Endothelial cell of umbilical vein (primary cell): Measurements from ENCODE around the gene SPACA9.

Experiments used
- EZH2 ChIP-seq: IDR thresholded peaks from 2 replicates; pipeline ENCODE4 v1.6.1; 2012; ENCODE audit warnings: borderline replicate concordance, low read depth, mild to moderate bottlenecking, moderate library complexity, low read length, inconsistent platforms; ENCODE audit not compliant: severe bottlenecking
- FOS ChIP-seq: IDR thresholded peaks from 2 replicates; pipeline ENCODE4 v1.6.1; 2011; ENCODE audit warnings: mild to moderate bottlenecking, low read length, moderate library complexity, borderline replicate concordance; ENCODE audit not compliant: insufficient read depth
- GATA2 ChIP-seq: IDR thresholded peaks from 2 replicates; pipeline ENCODE4 v1.7.0; 2011; ENCODE audit warnings: low read depth, mild to moderate bottlenecking, moderate library complexity, mixed read lengths, low read length; ENCODE audit not compliant: insufficient read length, insufficient read depth
- JUN ChIP-seq: IDR thresholded peaks from 2 replicates; pipeline ENCODE4 v1.6.1; 2011; ENCODE audit warnings: borderline replicate concordance, low read depth; ENCODE audit not compliant: insufficient read length, insufficient read depth
- MYC ChIP-seq: IDR thresholded peaks from one replicate; pipeline ENCODE4 v1.6.1; 2011; ENCODE audit warnings: mild to moderate bottlenecking, low read depth, low read length
- POLR2A ChIP-seq: IDR thresholded peaks from 2 replicates; pipeline ENCODE4 v1.6.1; 2012; ENCODE audit warnings: low read depth, mild to moderate bottlenecking, control low read depth, low read length
- POLR2AphosphoS5 ChIP-seq: IDR thresholded peaks from 2 replicates; pipeline ENCODE4 v1.6.1; 2012; ENCODE audit warnings: low read depth, mild to moderate bottlenecking, control low read depth, low read length, moderate library complexity; ENCODE audit not compliant: insufficient read depth
- TF ChIP-seq, protein P1 (sequence below), 2 donors: IDR thresholded peaks; 1 replicate in 1 of 2; 2 replicates in 1 of 2; pipeline ENCODE4 v1.5.1; 2011; ENCODE audit warnings: low read length in 2 of 2, mild to moderate bottlenecking in 2 of 2, moderate library complexity in 2 of 2, control low read depth in 1 of 2, inconsistent platforms in 1 of 2, low read depth in 1 of 2; ENCODE audit not compliant: insufficient read depth in 1 of 2; ENCODE audit errors: extremely low read depth in 1 of 2
- TF ChIP-seq, protein P2 (sequence below): IDR thresholded peaks from 2 replicates; pipeline ENCODE4 v1.6.1; 2011; ENCODE audit not compliant: insufficient read depth, insufficient read length

DNA sequence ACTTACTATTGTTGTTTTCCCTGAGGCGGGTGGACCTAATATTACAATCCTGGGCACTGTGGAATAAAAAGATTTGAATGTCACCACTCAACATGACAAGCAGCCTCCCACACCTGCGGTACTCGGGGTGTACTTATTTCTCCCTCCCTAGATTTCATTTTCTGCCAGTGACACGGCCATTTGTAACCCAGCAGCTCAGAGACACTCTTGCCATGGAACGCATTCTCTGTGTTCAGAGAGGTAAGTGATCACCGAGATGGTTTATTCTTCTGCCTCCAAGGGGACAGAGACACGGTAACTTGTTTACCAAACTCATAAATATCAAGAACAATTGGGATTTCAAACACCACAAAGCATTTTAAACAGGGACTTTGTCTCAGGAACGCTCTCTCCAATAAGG is 11.8 kb upstream of the SPACA9 start:
- TF ChIP-seq, protein P1, sequence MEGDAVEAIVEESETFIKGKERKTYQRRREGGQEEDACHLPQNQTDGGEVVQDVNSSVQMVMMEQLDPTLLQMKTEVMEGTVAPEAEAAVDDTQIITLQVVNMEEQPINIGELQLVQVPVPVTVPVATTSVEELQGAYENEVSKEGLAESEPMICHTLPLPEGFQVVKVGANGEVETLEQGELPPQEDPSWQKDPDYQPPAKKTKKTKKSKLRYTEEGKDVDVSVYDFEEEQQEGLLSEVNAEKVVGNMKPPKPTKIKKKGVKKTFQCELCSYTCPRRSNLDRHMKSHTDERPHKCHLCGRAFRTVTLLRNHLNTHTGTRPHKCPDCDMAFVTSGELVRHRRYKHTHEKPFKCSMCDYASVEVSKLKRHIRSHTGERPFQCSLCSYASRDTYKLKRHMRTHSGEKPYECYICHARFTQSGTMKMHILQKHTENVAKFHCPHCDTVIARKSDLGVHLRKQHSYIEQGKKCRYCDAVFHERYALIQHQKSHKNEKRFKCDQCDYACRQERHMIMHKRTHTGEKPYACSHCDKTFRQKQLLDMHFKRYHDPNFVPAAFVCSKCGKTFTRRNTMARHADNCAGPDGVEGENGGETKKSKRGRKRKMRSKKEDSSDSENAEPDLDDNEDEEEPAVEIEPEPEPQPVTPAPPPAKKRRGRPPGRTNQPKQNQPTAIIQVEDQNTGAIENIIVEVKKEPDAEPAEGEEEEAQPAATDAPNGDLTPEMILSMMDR (IDR thresholded peaks at IDR 0.05; ENCODE audit: extremely low read depth in 1 of 2, insufficient read depth in 1 of 2, low read depth in 1 of 2, low read length in 2 of 2), result no peak
- no peak for TF ChIP-seq POLR2A
- TF ChIP-seq JUN, result no peak
- TF ChIP-seq, protein P2, sequence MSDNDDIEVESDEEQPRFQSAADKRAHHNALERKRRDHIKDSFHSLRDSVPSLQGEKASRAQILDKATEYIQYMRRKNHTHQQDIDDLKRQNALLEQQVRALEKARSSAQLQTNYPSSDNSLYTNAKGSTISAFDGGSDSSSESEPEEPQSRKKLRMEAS, result no peak
- no peak for TF ChIP-seq POLR2AphosphoS5
- TF ChIP-seq EZH2, result no peak
- no peak for TF ChIP-seq MYC
- TF ChIP-seq FOS, result no peak
- no peak for TF ChIP-seq GATA2
